ENCODE results near the gene PRSS36.

PRSS36 gene

GRCh38 chr16:31192856-31193642 is 43.2 kb upstream of the PRSS36 start:
- TF ChIP-seq CEBPB (IDR thresholded peaks at IDR 0.05) = no peak
- TF ChIP-seq TAF1 (IDR thresholded peaks at IDR 0.05; ENCODE audit: low read depth) = no peak
- no peak for TF ChIP-seq RAD21 (IDR thresholded peaks at IDR 0.05; ENCODE audit: low read depth)
- TF ChIP-seq REST (IDR thresholded peaks at IDR 0.05; ENCODE audit: low read depth) = no peak
- no peak for TF ChIP-seq USF1 (IDR thresholded peaks at IDR 0.05)
- no peak for TF ChIP-seq TCF12 (IDR thresholded peaks at IDR 0.05; ENCODE audit: low read depth)
- TF ChIP-seq ZBTB7A (IDR thresholded peaks at IDR 0.05; ENCODE audit: low read depth) = no peak
- TF ChIP-seq NFIC (IDR thresholded peaks at IDR 0.05) = no peak
- no peak for TF ChIP-seq YY1 (IDR thresholded peaks at IDR 0.05; ENCODE audit: low read depth)
- TF ChIP-seq MAX (IDR thresholded peaks at IDR 0.05) = no peak
- no peak for TF ChIP-seq CREB1 (IDR thresholded peaks at IDR 0.05; ENCODE audit: low read depth)
- no peak for TF ChIP-seq EP300 (IDR thresholded peaks at IDR 0.05; ENCODE audit: borderline replicate concordance)
- TF ChIP-seq TEAD4 (IDR thresholded peaks at IDR 0.05) = no peak
- no peak for TF ChIP-seq EGR1 (IDR thresholded peaks at IDR 0.05)
- TF ChIP-seq FOXM1 (IDR thresholded peaks at IDR 0.05; ENCODE audit: borderline replicate concordance, low read depth) = no peak

GRCh38 chr16:31191697-31192428 is 42.0 kb upstream of the PRSS36 start:
- TF ChIP-seq TEAD4 (IDR thresholded peaks at IDR 0.05) = no peak

GRCh38 chr16:31190818-31191444 is 41.1 kb upstream of the PRSS36 start:
- TF ChIP-seq TEAD4 (IDR thresholded peaks at IDR 0.05) (no peak), TCF12 (IDR thresholded peaks at IDR 0.05; ENCODE audit: low read depth) (no peak), CREB1 (IDR thresholded peaks at IDR 0.05; ENCODE audit: low read depth) (no peak), CEBPB (IDR thresholded peaks at IDR 0.05) (no peak), ZBTB7A (IDR thresholded peaks at IDR 0.05; ENCODE audit: low read depth) (no peak), TAF1 (IDR thresholded peaks at IDR 0.05; ENCODE audit: low read depth) (no peak), MAX (IDR thresholded peaks at IDR 0.05) (no peak)

- TF ChIP-seq EGR1 (IDR thresholded peaks at IDR 0.05) = no peak
- no peak for TF ChIP-seq REST (IDR thresholded peaks at IDR 0.05; ENCODE audit: low read depth)
- TF ChIP-seq EP300 (IDR thresholded peaks at IDR 0.05; ENCODE audit: borderline replicate concordance) = no peak
- no peak for TF ChIP-seq TAF1 (IDR thresholded peaks at IDR 0.05; ENCODE audit: low read depth)
- no peak for TF ChIP-seq USF1 (IDR thresholded peaks at IDR 0.05)
Measured at GRCh38 chr16:31190061-31190460, 40.2 kb upstream of the PRSS36 start.

GRCh38 chr16:31189412-31189778 is 39.5 kb upstream of the PRSS36 start:
- TF ChIP-seq REST (IDR thresholded peaks at IDR 0.05; ENCODE audit: low read depth) = no peak
- TF ChIP-seq YY1 (IDR thresholded peaks at IDR 0.05; ENCODE audit: low read depth) = no peak
- no peak for TF ChIP-seq TAF1 (IDR thresholded peaks at IDR 0.05; ENCODE audit: low read depth)
- TF ChIP-seq TCF12 (IDR thresholded peaks at IDR 0.05; ENCODE audit: low read depth) = no peak
- TF ChIP-seq MAX (IDR thresholded peaks at IDR 0.05) = no peak
- TF ChIP-seq TEAD4 (IDR thresholded peaks at IDR 0.05) = no peak
- no peak for TF ChIP-seq NFIC (IDR thresholded peaks at IDR 0.05)

Measured in Ishikawa (cell line).